Spinal cord (tissue), 10 donors: ENCODE measurements around the gene EFS. TPM values are rescaled to one million over a fixed set of nuclear protein-coding genes. Genes with fewer than 3 reads are reported as not detected.

Experiments
- DNase-seq, 6 donors: peaks; one replicate each; pipeline versions ENCODE4 v3.0.0 to v3.0.0-alpha.2; 2013 to 2015; ENCODE audit warnings: low spot score in 6 of 6, low read depth in 4 of 6
- H3K27ac ChIP-seq: one replicate; pipeline ENCODE4 v1.5.1; 2013; ENCODE audit warnings: low read depth, low read length, control low read depth
- H3K27me3 ChIP-seq: one replicate; pipeline ENCODE4 v1.6.1; 2013; ENCODE audit warnings: low read length; ENCODE audit not compliant: control insufficient read depth, insufficient read depth
- H3K36me3 ChIP-seq: one replicate; pipeline ENCODE4 v1.6.1; 2013; ENCODE audit warnings: low read length; ENCODE audit not compliant: control insufficient read depth, insufficient read depth
- H3K4me1 ChIP-seq: one replicate; pipeline ENCODE4 v1.6.1; 2013; ENCODE audit warnings: low read length; ENCODE audit not compliant: control insufficient read depth, insufficient read depth
- H3K4me3 ChIP-seq: one replicate; pipeline ENCODE4 v1.5.1; 2013; ENCODE audit warnings: low read depth, low read length, control low read depth
- H3K9me3 ChIP-seq: one replicate; pipeline ENCODE4 v1.6.1; 2013; ENCODE audit warnings: low read length; ENCODE audit not compliant: control insufficient read depth, insufficient read depth
- WGBS: methylation state at CpG from one replicate; pipeline ENCODE4 v1.1.5; 2013; ENCODE audit warnings: missing lambda C conversion rate; ENCODE audit not compliant: insufficient coverage; 5-methylcytosine and 5-hydroxymethylcytosine counted together
- polyA plus RNA-seq, 2 donors: library from polyadenylated mRNA; unstranded; fragments of 120-200 nt; gene quantifications; one replicate each; pipeline ENCODE4 v1.2.1, GENCODE V29; 2013; ENCODE audit not compliant: insufficient read length in 2 of 2
- small RNA-seq: library from RNA; depleted of rRNA; stranded (forward); fragments of <200 nt; gene quantifications from one replicate; pipeline ENCODE3, GENCODE V24; 2014; ENCODE audit warnings: low replicate concordance
- total RNA-seq, 2 donors: library from RNA; depleted of rRNA in 1 of 2; stranded (reverse); fragments of 120-200 nt in 1 of 2; fragments of >200 nt in 1 of 2; gene quantifications; one replicate each; pipeline versions ENCODE4 v1.2.3 to v1.2.4, GENCODE V29; 2013 to 2014
- donor health status: healthy.

Gene EFS
- total and polyA plus RNA-seq, 4 donors: 11.1 to 45.6 (median 34.6) TPM

GRCh38 chr14:23308721-23309445 lies 56.1 kb downstream of the EFS start:
- Histone ChIP-seq H3K4me1 (peaks cover 37% of the 10 kb centered on the region), H3K4me3 (no peak overlapping the region), H3K36me3 (peaks cover 34% of the 10 kb centered on the region), H3K27me3 (no peaks in the 10 kb centered on the region), H3K9me3 (no peaks in the 10 kb centered on the region), H3K27ac (no peak overlapping the region)
- no peak for DNase-seq
- WGBS: 94% methylated on average over 17 of the region's 17 CpGs

DNA sequence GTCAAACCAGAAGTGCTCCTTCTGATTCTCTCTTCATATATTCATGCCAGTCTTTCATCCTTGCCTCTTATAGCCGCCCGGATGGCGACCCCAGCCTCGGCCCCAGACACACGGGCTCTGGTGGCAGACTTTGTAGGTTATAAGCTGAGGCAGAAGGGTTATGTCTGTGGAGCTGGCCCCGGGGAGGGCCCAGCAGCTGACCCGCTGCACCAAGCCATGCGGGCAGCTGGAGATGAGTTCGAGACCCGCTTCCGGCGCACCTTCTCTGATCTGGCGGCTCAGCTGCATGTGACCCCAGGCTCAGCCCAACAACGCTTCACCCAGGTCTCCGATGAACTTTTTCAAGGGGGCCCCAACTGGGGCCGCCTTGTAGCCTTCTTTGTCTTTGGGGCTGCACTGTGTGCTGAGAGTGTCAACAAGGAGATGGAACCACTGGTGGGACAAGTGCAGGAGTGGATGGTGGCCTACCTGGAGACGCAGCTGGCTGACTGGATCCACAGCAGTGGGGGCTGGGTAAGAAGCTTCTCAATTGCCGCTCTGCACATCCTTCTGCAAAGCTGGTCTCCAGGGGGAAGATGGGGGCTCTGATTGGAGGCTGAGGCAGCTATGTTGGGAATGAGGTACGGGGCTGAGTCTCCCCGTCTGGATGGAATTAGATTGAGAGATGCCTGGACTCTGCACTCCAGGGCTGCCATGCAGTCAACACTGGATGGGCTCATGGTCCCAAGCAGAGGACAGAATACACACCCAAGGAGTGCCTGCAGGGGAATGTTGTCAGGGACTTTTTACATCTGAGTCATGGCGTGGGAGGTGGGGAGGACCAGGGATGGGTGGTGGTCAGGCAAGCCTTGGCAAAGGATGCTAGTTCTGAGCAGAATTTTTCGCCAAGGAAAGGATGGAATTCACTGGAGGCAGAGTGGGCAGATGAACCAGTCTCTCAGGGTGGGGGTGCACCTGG lies 57.0 kb downstream of the EFS start:
- H3K27ac ChIP-seq: no peak overlapping the region
- H3K36me3 ChIP-seq: peaks cover 34% of the 10 kb centered on the region
- no peaks in the 10 kb centered on the region for H3K9me3 ChIP-seq
- 89% methylated on average over 20 of the region's 22 CpGs for WGBS
- peaks cover 40% of the 10 kb centered on the region for H3K4me1 ChIP-seq
- H3K4me3 ChIP-seq: no peak overlapping the region
- DNase-seq: no peak
- H3K27me3 ChIP-seq: no peaks in the 10 kb centered on the region

- Histone ChIP-seq H3K9me3 (no peaks in the 10 kb centered on the region), H3K36me3 (peaks cover 34% of the 10 kb centered on the region), H3K27me3 (no peaks in the 10 kb centered on the region), H3K4me1 (peaks cover 45% of the 10 kb centered on the region), H3K27ac (peak overlapping the region; percentile 96), H3K4me3 (peak overlapping the region; percentile 98)
- DNase-seq: peak in 1 of 6 donors; percentile 69
- 0% methylated on average over 2 of the region's 5 CpGs for WGBS
Observed at GRCh38 chr14:23307146-23307530, 57.8 kb downstream of the EFS start.

DNA sequence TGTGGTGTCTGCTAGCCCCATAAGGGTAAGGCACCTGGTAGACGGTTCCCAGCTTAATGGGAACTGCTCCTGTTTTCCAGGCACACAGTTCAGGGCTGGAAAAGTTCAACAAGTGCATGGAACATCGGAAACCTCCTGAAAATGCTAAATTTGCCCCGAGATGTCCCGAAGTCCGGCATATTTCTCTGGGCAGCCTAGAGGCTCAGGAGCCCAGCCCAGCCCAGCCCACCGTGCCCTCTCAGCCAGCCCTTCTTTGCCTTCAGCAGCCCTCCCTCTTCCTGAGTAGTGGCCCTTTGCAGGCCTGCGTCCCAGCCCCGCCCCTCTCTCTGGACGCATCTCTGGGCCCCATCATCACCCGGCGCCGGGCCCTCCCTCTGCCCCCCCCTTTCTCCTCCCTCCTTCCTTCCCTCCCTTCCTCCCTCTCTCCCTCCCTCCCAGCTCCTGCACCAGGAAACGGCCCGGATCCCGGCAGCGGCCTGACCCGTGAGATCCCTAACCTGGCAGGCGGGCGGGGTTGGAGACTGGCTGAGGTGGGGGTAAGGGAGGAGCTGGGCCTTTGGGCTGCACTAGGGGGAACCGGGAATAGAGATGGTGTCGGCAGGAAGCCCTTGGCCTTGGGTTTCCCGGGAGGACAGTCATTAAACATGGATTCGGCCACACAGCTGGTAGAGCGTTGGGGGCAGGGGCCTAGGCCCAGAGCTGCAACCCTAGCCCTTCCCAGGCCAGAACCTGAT lies 58.4 kb downstream of the EFS start, which contains the start of gene BCL2L2:
Gene BCL2L2, plus strand, starts transcription at position 422 of the 734 bp plus-strand sequence. CDS start 935 bp downstream, outside the sequence.
- Histone ChIP-seq H3K9me3 (no peaks in the 10 kb centered on the region), H3K4me1 (peaks cover 45% of the 10 kb centered on the region), H3K27ac (peak within 1 kb of the TSS; percentile 96), H3K4me3 (peak within 1 kb of the TSS; percentile 98), H3K27me3 (no peaks in the 10 kb centered on the region), H3K36me3 (peaks cover 34% of the 10 kb centered on the region)
- 0% methylated on average over 19 of the region's 24 CpGs for WGBS
- peak; percentile 76 to 96 (median 84) for DNase-seq

Small RNA genes within 50 kb of the gene (small RNA-seq; reads per million reads assigned to genes)
- not detected for gene MIR208A

Other genes starting within 250 kb of the EFS start
- 1 to 10 TPM in 1 of 2 donors, under 1 TPM in 1; 0.17 to 1.5 TPM for gene CEBPE, start 245.9 kb downstream of the EFS start, total RNA-seq
- not detected for gene CEBPE, start 245.9 kb downstream of the EFS start, polyA plus RNA-seq
- gene SLC7A8, start 181.5 kb downstream of the EFS start, total RNA-seq: 10 to 100 TPM in 1 of 2 donors, 1 to 10 TPM in 1; 8.6 to 18.9 TPM
- 10 to 100 TPM; 15.6 to 18.7 TPM for gene SLC7A8, start 181.5 kb downstream of the EFS start, polyA plus RNA-seq
- not detected for gene RNF212B, start 127.2 kb downstream of the EFS start, total RNA-seq
- not detected for gene RNF212B, start 127.2 kb downstream of the EFS start, polyA plus RNA-seq
- gene HOMEZ, start 79.0 kb downstream of the EFS start, total RNA-seq: 10 to 100 TPM in 1 of 2 donors, 1 to 10 TPM in 1; 4.9 to 15.0 TPM
- 10 to 100 TPM; 12.0 to 13.5 TPM for gene HOMEZ, start 79.0 kb downstream of the EFS start, polyA plus RNA-seq
- 10 to 100 TPM; 11.3 to 15.7 TPM for gene PPP1R3E, start 62.3 kb downstream of the EFS start, total RNA-seq
- gene PPP1R3E, start 62.3 kb downstream of the EFS start, polyA plus RNA-seq: 10 to 100 TPM; 30.7 to 37.2 TPM
- gene BCL2L2, start 58.3 kb downstream of the EFS start, total RNA-seq: 10 to 100 TPM; 22.4 to 27.7 TPM
- 10 to 100 TPM; 37.4 to 41.1 TPM for gene BCL2L2, start 58.3 kb downstream of the EFS start, polyA plus RNA-seq
- gene PABPN1, start 43.7 kb downstream of the EFS start, total RNA-seq: 100 to 1,000 TPM in 1 of 2 donors, 10 to 100 TPM in 1; 94.9 to 117 TPM
- gene PABPN1, start 43.7 kb downstream of the EFS start, polyA plus RNA-seq: 100 to 1,000 TPM; 235 to 282 TPM
- 100 to 1,000 TPM; 167 to 333 TPM for gene SLC22A17, start 12.3 kb downstream of the EFS start, total RNA-seq
- gene SLC22A17, start 12.3 kb downstream of the EFS start, polyA plus RNA-seq: 100 to 1,000 TPM; 494 to 541 TPM
- not detected for gene IL25, start 7.6 kb upstream of the EFS start, total RNA-seq
- not detected for gene IL25, start 7.6 kb upstream of the EFS start, polyA plus RNA-seq
- gene CMTM5, start 11.9 kb upstream of the EFS start, total RNA-seq: 10 to 100 TPM; 33.9 to 46.7 TPM
- gene CMTM5, start 11.9 kb upstream of the EFS start, polyA plus RNA-seq: 10 to 100 TPM; 71.8 to 78.2 TPM
- under 1 TPM in 1 of 2 donors, not detected in 1; 0.11 TPM for gene MYH6, start 43.1 kb upstream of the EFS start, total RNA-seq
- under 1 TPM in 1 of 2 donors, not detected in 1; 0.16 TPM for gene MYH6, start 43.1 kb upstream of the EFS start, polyA plus RNA-seq
- gene MYH7, start 70.5 kb upstream of the EFS start, total RNA-seq: 1 to 10 TPM in 1 of 2 donors, under 1 TPM in 1; 0.99 to 1.2 TPM
- 1 to 10 TPM; 2.2 to 2.9 TPM for gene MYH7, start 70.5 kb upstream of the EFS start, polyA plus RNA-seq
- 10 to 100 TPM; 47.4 to 51.8 TPM for gene NGDN, start 104.5 kb upstream of the EFS start, total RNA-seq
- 10 to 100 TPM; 49.0 to 53.5 TPM for gene NGDN, start 104.5 kb upstream of the EFS start, polyA plus RNA-seq
- gene ZFHX2, start 186.6 kb upstream of the EFS start, total RNA-seq: 1 to 10 TPM; 1.8 to 4.9 TPM
- gene ZFHX2, start 186.6 kb upstream of the EFS start, polyA plus RNA-seq: 10 to 100 TPM; 23.8 to 31.3 TPM
- 10 to 100 TPM; 15.1 to 16.5 TPM for gene THTPA, start 191.1 kb upstream of the EFS start, total RNA-seq
- gene THTPA, start 191.1 kb upstream of the EFS start, polyA plus RNA-seq: 10 to 100 TPM; 35.6 to 36.7 TPM
- gene AP1G2, start 202.6 kb upstream of the EFS start, total RNA-seq: 10 to 100 TPM; 16.4 to 35.5 TPM
- gene AP1G2, start 202.6 kb upstream of the EFS start, polyA plus RNA-seq: 10 to 100 TPM; 57.6 to 82.3 TPM
- gene JPH4, start 213.6 kb upstream of the EFS start, total RNA-seq: 10 to 100 TPM; 12.5 to 23.7 TPM
- 100 to 1,000 TPM; 125 to 132 TPM for gene JPH4, start 213.6 kb upstream of the EFS start, polyA plus RNA-seq